CMK (cell line): ENCODE results near the gene RNF150.

Experiments
- DNase-seq: peaks from one replicate; pipeline ENCODE4 v3.0.0-alpha.2; 2010; ENCODE audit warnings: low read depth

Gene RNF150

DNA sequence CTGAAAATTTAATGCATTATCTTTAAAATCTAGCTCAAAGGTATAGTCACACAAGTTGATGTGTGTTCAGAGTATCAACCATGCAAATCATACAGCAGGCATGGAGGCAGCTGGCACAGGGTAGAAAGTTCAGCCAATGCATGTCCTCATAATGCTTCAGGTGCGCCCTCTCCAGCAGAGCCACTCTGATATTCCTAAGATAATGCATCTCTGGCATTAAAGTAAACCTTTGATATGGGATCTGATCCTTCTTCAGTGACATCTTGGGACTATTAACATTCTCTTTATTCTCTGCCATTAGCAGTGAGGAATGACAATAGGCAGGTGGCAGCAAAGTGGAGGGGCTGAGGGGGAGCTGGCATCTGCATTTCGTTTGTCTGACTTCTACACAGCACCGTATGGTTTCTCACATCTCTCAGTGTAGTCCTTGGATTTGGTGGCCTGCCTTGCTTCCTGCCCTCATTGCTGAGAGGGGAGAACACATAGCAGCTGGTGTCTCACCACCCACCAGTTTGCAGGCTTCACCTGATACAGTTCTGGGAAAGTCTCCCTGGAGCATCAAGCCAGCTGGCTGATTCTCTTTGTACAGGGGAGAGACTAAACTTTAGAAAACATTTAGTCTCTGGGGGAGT lies 208.4 kb downstream of the RNF150 start:
- DNase-seq, result no peak

DNA sequence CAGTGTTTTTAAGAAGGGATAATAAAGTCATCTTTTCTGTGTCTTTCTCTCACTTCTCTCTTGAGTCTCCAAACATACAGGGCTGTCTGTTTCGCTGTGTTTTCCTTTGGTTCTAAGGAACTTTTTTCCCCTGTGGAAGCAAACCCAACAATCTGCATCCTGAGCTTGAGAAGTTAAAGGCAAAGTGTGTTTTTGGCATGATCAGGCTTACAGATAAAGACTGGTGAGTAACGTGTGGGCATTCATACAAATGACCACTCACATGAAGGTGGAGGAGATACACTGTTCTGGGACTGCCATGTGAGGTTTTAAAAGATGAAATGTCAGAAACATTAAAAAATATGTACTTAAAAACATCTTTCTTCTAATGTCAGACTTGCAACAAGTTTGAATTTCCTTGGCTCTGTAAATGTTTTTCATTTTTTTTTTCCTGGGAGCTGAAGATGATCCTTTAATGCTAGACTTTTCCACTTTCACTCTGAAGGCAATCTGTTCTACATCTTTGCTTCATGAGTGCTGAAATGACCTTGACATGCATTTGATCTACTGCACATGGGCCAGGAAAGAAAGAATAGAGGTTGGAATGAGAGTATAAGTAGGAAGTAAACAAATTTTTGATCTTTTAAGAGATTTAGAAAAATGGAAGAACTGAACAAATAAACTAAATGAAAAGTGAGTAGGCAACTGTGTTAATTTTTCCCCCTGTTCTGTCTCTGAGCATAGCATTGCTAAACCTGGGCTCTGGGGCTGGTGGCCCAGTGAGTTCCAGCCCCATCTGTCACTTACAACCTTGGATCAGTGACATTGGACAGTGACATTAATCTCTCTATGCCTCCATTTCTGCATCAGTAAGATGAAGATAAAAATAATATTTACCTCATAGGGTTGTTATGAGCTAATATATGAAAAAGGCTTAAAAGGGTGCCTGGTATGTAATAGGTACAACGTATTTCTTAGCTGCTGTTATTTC lies 226.0 kb downstream of the RNF150 start:
- DNase-seq, result no peak

DNA sequence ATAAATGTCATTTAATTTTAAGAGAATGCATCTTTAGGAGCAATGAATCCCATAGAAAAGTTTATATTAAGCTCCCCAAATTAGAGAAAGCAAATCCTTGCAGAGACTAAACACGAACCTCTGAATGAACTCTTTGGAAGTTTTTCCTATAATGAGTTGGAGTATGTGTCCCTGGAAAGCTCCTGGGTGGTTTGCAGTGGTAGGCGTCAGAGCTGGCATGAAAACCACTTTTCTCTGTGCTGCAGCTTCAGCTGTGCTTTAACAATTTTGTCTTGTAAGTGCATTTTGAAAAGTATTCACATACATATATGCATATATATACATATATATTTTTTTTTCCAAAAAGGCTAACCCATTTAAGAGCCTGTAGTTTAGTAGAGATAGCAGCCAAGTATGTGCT lies 228.4 kb downstream of the RNF150 start:
- no peak for DNase-seq

GRCh38 chr4:140903522-140904475 lies 229.5 kb downstream of the RNF150 start:
- DNase-seq, result no peak

GRCh38 chr4:140901736-140902336 lies 231.4 kb downstream of the RNF150 start:
- DNase-seq, result no peak

DNA sequence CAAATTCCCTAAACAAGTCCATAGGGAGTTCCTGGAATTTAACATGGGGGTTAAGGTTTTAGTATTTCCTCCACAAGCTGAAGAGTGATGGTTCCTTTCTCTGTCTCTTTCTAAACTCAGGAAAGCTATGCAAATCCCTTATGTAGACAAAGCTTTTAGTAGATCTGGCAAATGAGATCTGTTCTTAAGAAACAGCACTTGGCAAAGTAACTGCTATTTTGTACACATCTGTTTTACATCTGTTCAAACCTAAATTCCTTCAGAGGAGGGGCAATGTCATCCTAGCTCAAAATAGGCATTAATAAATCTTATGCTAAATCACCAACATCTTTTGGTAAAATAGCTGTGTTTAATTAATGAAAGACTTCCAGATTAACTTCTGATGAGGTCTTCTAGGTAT lies 239.3 kb downstream of the RNF150 start:
- DNase-seq, result no peak

- no peak for DNase-seq
Observed at GRCh38 chr4:140888054-140888453, 245.2 kb downstream of the RNF150 start.

DNA sequence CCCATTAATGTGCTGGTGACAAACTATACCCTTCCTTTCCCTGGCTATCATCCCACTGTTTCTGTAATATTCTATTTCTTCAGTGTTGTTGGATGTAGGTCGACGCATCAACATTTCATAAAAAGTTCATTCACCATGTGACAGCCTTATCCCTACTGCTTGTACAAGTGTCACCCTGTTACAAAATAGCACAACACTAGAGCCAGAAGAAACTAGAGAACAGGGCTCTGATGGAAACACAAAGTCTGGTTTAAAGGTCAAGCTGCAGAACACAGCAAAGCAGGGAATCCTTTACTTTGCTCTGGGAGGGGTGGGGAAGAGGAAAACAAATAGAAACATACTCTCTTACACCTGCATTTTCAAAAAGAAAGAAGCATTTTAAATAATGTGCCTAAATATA lies 245.8 kb downstream of the RNF150 start:
- DNase-seq, result no peak

DNA sequence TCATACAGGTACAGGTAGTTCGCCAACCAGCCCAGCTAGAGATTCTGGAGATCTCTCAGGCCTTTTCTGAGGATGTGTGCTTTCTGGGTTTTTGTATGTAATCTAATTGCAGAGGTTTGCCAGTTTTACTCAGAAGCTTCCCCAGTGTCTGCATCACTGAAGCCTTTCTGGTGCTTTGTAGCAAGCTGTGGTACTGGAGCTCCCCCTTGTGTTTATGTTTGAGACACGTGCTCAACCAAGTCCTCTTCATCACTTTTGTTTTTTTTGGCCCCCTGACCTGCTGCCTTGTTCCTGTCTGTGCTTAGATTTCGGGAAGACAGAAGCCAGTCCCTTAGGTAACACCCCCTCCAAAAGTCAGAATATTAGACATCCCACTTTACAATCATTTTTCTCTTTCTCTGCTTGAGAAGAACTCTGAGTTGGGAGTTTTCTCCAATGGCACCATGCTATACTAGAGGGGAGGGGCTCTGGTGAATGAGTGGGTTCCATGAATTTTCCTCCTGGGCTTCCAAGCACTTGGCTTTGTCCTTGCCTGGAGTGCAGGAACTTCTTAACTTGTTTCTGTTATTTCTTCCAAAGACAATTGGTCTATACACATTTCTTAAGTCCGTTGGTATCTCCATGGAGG lies 248.7 kb downstream of the RNF150 start:
- peak; percentile 18 for DNase-seq

DNA sequence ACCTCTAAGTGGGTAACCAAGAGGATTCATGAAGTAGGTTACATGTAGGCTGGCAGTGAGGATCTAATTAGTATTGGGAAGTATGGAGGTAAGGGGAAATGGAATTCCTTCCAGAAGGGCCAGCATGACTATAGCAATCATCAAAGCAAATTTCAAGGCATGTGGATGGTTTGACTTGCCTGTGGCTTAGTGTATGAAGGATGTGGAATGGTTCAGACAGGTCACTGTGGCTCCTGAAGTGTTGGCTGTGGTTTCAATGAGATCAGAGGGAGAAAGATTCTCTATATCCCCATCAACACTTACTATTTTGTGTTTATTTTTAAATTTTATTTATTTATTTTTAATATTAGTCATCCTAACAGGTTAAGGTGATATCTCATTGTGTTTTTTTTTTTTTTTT lies 255.5 kb downstream of the RNF150 start:
- no peak for DNase-seq

GRCh38 chr4:140876615-140877364 lies 256.5 kb downstream of the RNF150 start:
- DNase-seq, result no peak

DNA sequence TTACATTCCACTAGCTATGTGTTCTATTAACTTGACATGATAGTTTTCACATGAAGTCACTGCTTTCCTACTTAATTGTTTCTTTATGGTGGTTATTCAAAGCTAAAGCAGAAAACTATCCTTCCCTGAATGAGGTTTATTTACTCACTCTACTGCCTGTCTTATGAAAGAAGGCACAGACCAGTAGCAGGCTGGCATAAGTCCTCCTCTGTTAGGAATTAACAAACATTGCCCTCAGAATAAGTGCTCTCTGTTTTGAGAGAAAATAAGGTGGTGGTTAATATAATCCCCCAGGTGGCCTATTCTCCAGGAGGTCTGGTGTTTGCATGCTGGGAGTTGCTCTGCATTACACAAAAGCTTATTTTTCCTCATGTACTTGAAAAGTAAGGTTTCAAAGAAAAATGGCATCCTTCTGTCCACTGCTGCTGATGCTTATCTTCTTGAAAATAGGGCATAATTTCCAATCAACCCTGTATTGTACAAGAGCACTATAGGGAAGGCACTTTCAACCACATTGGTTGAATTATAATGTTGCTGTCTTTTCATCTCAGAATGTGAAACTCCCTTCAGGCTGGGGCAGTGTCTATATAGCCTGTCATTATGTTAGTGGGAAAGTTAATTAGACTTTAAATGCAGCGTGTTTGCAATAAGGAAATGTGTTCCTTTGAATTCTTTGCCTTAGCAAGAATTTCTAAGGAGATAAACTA lies 257.4 kb downstream of the RNF150 start:
- DNase-seq, result no peak

- DNase-seq, result no peak
Observed at GRCh38 chr4:140874056-140874455, 259.2 kb downstream of the RNF150 start.

DNA sequence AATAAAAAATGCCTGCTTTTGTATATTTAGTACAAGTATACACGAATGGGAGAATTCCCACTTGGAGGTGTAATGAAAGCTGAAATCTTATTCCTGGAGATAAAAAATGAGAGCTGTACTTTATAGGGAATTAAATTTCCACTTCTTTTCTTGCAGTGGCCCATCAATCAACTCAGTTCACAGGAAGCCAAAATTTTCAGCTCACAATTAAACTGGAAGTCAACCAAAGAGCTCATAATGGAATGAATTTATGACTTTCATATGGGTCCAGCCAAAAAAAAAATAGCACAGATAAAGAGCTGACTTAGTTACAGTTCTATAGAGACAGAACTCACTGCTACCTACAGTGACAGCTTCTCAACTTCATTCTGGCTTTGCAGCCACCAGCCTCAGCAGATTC lies 261.9 kb downstream of the RNF150 start:
- no peak for DNase-seq

DNA sequence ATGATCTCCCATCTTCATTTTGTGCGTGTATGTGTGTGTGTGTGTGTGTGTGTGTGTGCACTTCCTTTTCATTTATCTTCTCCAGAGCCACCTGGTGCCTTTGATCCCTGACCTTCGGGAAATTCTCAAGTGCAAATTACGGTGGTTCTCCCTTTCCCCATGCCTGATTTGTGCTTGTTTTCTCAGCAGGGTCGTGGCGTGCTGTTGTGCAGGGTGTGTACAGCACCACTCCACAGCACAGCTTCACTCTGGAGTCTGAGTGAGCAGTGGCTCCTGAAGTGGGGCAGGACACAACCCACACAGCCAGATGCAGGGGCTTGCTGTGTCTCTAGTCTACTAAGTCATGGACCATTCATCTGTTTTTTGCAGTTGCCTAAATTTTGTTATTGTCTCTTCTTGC lies 262.8 kb downstream of the RNF150 start:
- DNase-seq, result no peak

GRCh38 chr4:140869446-140869845 lies 263.8 kb downstream of the RNF150 start:
- DNase-seq, result no peak

DNA sequence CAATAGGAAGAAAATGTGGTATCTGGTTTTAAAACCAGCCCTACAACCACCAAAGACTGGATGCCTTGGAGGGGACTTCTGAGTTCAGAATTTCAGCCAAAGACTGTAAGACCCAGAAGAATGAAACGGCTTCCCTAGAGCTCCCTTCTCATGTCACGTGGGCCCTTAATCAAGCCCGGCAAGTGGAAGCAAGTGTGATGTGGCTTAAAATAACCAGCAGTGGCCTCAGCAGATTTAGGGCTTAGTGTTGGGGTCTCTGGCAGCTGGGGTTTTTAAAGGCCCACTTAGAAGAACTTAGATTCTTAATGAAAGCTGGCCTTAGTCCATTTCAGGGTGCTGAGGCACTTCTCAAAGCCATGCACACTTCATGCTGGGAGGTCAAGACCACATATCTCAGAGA lies 265.9 kb downstream of the RNF150 start:
- DNase-seq, result no peak

DNA sequence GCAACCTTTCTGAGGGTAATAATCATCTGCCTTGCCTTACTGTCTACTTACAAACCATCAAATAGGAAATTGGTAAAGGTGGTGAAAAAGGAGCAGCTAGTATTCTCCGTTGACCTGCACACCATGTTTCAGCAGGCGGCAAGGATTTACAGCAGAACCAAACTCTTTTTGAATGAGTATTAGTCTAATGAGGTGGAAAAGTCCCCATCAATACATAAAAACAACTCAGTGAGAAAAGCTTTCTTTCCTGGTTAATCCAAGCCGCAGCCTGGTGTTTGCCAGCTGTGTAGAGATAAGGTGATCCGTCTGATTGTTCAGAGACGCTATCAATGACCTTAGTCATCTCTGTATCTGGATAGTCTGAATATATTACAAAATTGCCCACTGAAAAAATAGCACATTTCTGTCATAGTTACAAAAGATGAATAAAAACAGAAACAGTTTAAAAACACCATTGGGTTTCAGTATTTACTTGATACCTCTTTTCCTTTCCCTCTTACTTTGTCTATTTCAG lies 266.7 kb downstream of the RNF150 start:
- no peak for DNase-seq

DNA sequence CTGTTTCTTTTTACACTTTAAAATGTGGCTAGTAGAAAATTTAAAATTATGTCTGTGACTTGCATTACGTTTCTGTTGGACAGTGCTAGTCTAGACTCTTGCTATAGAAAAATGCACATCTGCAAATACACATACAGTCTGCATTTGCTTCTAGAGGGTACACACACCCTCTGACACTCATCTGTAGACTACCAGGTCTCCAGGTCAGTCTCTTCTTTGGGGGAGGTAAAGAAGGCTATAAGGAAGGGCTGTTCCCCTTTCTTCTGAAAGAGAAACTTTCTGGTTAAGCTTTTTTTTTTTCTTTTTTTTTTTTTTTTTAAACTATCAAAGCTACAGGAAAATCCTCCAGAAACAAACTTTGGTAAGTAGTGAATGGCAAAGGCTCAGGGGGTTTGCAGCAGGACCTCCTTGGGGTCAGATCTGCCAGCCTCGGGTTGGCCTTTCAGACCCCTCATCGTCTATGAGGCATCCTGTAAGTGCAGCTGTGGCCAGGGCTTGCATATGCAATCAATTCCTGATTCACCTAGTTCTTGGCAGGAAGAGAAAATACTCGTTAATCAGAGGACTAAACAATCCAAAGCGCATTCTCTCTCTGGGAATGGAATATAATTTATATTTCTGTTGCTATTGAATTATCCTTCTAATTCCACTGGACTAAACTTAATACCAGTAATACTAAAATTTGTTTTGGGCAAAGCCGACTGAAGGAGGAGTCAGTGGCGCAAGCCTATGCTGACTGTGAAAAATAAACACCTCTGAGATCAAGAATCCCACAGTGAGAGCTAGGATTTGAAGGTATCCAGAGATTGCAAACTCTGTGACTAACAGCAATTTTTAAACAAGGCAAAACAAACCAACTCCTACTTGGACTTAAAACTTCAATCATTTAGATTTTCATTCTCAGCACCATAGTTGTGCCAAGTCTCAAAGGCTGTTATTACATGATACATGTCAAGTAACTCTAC lies 267.7 kb downstream of the RNF150 start:
- DNase-seq, result no peak
